ENCODE measurements around the gene MRPL4.

Gene MRPL4

DNA sequence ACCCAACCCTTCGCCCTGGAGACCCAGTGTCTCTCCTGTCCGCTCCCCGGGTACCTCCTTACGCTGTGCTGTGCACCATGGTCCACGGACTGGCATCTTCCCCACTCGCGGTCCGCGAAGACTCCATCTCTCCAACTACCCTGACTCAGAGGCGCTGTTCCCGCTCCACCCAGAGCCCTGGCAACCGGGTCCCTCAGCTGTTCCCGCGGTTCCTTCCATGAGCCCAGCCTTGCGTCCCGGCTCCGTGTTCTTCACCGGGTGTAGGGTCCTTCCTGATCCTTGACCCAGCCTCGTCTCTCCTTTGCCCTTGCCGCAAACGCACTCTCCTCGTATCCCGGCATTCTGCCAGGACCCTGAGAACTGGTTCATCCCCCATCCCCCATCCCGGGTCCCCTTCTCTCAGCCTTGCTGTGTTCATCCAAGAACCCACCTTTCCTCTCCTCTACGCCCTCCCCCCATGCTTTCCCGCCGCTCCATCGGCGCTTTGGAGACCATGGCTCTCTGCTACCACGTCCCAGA, 38.4 kb downstream of the MRPL4 start:
- DNase-seq: no peak

- DNase-seq: no peak
These were observed 39.0 kb downstream of the MRPL4 start for GRCh38 chr19:10290876-10291553.

- no peak for DNase-seq
These were observed 39.7 kb downstream of the MRPL4 start for GRCh38 chr19:10291554-10292205.

GRCh38 chr19:10292206-10292788, 40.3 kb downstream of the MRPL4 start:
- DNase-seq: no peak

- DNase-seq: no peak
These were observed 41.0 kb downstream of the MRPL4 start for GRCh38 chr19:10292789-10293636.

GRCh38 chr19:10293637-10294367, 41.8 kb downstream of the MRPL4 start:
- no peak for DNase-seq

GRCh38 chr19:10294368-10294697, 42.3 kb downstream of the MRPL4 start:
- DNase-seq: no peak

DNA sequence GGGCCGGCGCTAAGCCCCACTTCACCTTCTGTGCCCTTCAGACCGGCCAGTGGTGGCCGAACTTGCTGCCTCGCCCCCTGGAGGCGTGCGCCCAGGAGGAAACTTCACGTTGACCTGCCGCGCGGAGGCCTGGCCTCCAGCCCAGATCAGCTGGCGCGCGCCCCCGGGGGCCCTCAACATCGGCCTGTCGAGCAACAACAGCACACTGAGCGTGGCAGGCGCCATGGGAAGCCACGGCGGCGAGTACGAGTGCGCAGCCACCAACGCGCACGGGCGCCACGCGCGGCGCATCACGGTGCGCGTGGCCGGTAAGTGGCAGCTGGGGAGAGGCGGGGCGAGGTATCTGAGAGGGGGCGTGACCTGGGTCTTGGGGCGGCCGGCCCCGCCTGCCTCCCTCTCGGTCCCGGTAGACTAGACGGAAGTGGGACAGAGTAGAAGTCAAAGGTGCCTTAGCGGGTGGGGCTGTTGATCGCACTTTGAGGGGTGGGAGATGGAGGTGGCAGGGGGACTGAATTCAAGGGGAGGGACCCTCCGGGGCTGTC, 43.4 kb downstream of the MRPL4 start:
- no peak for DNase-seq

DNA sequence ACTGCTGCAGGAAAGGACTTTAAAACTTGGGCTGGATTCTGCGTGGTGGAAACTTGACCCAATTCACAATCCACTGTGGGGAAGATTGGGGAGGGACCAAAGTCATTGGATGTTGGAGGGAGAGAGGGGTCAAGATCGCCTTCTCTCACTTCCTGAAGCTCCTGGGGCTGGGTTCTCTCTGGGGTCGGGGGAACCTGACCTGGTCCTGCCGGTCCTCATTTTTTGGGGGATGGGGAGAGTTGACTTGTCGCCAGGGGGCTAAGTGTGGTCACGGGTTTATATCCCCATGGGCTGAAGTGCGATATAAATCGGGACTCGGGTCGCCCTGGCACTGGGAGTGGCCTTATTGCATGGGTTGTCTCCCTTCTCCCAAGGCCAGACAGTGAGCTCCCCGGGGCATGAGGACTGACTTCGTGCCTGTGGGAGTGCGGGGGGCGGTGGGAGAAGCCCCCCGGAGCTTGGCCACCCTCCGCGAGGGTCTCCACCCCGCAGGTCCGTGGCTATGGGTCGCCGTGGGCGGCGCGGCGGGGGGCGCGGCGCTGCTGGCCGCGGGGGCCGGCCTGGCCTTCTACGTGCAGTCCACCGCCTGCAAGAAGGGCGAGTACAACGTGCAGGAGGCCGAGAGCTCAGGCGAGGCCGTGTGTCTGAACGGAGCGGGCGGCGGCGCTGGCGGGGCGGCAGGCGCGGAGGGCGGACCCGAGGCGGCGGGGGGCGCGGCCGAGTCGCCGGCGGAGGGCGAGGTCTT, 44.0 kb downstream of the MRPL4 start:
- DNase-seq: no peak

DNA sequence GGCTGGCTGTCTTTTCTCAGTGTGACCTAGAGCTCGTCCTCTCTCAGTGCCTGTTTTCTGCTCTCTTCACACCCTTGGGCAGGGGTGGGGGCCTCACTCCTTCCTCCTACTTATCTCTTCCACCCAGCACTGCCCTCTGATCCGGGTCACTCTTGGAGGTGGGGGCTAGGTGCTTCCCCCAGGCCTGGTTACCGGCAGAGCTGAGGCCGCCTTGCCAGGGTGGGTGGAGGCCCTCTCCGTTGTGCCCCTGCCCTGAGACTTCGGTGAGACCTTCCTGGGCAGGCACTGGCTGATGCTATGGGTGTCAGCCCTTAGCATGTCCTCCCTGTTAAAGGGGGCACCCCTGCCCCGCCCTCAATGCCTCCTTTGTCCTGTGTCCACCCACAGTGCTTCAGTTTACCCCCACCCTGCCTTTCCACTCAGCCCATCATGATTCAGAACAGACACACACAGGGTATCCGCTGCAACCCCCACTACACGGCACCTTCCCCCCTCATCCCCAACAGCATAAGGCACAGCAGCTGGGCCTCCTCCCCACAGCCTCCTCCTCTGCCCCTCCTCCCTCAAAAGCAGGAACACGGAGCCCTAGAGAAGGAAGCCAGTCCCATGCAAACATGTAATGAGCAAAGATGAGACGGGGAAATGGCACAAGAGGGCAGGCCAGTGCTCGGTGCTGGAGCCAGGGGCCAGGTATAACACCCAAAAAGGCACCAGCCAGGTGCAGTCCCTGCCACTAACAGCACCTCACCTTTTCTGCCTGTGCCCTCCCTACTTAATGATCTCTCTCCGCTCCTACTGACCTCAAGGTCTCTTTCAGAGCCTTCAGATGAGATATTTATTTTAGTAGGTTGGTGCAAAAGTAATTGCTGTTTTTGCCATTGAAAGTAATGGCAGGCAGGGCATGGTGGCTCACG, 47.8 kb downstream of the MRPL4 start:
- no peak for DNase-seq

DNA sequence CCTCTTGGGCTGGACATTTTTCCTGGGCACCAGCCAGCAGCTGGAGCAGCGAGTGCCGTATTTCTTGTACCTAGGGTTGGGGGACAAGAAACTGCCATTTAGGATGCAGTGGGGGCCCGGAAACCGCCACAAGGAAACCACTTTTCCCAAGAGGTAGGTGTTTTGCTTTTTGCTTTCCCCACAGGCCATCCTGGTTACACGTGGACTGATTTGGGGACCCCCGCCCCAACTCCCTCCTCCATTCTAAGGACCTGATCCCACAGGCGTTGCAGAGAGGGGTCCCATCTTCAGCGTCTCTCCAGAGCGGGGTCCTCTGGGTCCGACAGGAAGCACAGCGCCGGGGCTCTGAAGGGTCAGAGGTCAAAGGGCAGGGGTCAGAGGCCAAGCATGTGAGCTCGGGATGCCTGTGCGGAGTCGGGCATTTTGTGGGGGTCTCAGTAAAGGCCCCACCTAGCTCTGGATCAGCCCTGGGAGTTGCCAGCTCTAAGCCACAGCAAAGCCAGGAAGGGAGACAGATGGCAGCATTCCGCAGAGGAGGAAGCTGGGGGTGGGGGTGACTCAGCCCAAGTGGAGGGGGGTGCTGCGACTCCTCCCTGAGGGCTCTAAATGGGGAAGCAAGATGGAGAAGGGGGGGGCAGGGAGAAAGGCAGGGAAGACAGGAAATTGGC, 53.3 kb downstream of the MRPL4 start:
- no peak for DNase-seq

GRCh38 chr19:10306327-10306726, 54.3 kb downstream of the MRPL4 start:
- DNase-seq: no peak

DNA sequence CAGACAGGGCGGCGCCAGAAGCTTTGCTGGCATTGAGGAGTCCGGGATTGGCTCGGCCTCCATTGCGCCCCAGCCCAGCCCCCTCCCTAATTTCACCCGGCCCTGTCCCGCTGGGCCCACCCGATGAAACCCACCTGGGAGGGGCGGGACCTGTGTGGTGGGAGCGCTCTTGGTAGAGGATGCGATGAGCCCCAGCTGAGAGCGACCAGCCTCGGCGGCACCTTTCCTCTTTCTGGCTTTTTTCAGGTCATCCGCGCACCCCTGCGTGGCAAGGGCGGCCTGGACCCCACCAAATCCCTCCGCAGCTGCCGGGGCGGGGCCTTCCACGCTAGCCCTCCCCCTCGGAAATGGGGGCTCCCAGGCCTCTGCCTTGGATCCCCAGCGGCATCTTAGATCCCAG, 57.4 kb downstream of the MRPL4 start, which contains the start of gene ZGLP1:
Gene ZGLP1, minus strand, starts transcription at position 393 of the 400 bp plus-strand sequence.
- DNase-seq: no peak
